ENCODE results near the gene GMDS.

- TF ChIP-seq CTCF (IDR thresholded peaks at IDR 0.05 in 4 of 5, conservative IDR thresholded peaks at IDR 0.05 in 1 of 5) (no peak), POLR2A (IDR thresholded peaks at IDR 0.05) (no peak)
Observed at GRCh38 chr6:1819007-1819406, 426.4 kb downstream of the GMDS start.

All from gastrocnemius medialis (tissue), 4 donors.